HEK293 (cell line): ENCODE data around the gene SUCLA2.

Source experiments
- EGR2 ChIP-seq: fragments of 450-650 bp; formaldehyde crosslinking; IDR thresholded peaks from 2 replicates; pipeline ENCODE4 v1.5.1; 2016; ENCODE audit warnings: low read depth, missing biosample characterization, missing genetic modification characterization
- SCRT1 ChIP-seq: fragments of 450-650 bp; formaldehyde crosslinking; IDR thresholded peaks from 2 replicates; pipeline ENCODE4 v1.5.1; 2016; ENCODE audit warnings: missing biosample characterization, missing genetic modification characterization, borderline replicate concordance
- YY1 ChIP-seq: fragments of 450-650 bp; formaldehyde crosslinking; IDR thresholded peaks from 2 replicates; pipeline ENCODE4 v1.5.1; 2018; ENCODE audit warnings: missing biosample characterization, missing genetic modification characterization
- ZFHX2 ChIP-seq: fragments of 450-650 bp; formaldehyde crosslinking; conservative IDR thresholded peaks from 2 replicates; pipeline ENCODE4 v1.5.1; 2016; ENCODE audit warnings: missing biosample characterization, missing genetic modification characterization
- ZIC2 ChIP-seq: fragments of 450-650 bp; formaldehyde crosslinking; IDR thresholded peaks from 2 replicates; pipeline ENCODE4 v1.5.1; 2016; ENCODE audit warnings: missing biosample characterization, missing genetic modification characterization
- ZNF354C ChIP-seq: fragments of 450-650 bp; formaldehyde crosslinking; IDR thresholded peaks from 2 replicates; pipeline ENCODE4 v1.5.1; 2016; ENCODE audit warnings: missing biosample characterization, missing genetic modification characterization, low read depth, borderline replicate concordance
- ZNF629 ChIP-seq: fragments of 450-650 bp; formaldehyde crosslinking; IDR thresholded peaks from 2 replicates; pipeline ENCODE4 v1.5.1; 2017; ENCODE audit warnings: missing biosample characterization, missing genetic modification characterization
- ZNF701 ChIP-seq: fragments of 450-650 bp; formaldehyde crosslinking; IDR thresholded peaks from 2 replicates; pipeline ENCODE4 v1.5.1; 2016; ENCODE audit warnings: missing biosample characterization, missing genetic modification characterization
- ZNF768 ChIP-seq: fragments of 450-650 bp; formaldehyde crosslinking; IDR thresholded peaks from 2 replicates; pipeline ENCODE4 v1.5.1; 2018; ENCODE audit warnings: missing biosample characterization, mild to moderate bottlenecking, missing genetic modification characterization
- TF ChIP-seq, protein P1 (sequence below): fragments of 450-650 bp; formaldehyde crosslinking; IDR thresholded peaks from 2 replicates; pipeline ENCODE4 v1.5.1; 2016; ENCODE audit warnings: missing biosample characterization, missing genetic modification characterization

DNA sequence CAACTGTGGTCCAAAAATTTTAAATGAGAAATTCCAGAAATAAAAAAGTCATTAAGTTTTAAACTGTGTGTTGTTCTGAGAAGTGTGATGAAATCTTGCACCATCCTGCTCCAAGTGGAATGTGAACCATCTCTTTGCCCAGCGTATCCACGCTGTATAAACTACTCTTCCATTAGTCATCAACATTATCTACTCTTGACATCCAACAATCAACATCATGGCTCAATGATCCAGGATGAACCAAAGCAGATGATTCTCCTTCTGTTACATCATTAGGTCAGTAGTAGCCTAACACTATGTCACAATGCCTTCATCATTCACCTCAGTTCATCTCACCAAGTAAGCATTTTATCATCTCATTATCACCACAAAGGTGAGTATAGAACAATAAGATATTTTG is 55.3 kb downstream of the SUCLA2 start:
- TF ChIP-seq ZIC2 (tag by site-specific recombination) (no peak), ZNF629 (tag by site-specific recombination) (no peak), ZNF701 (tag by site-specific recombination) (no peak), YY1 (tag by site-specific recombination) (no peak), EGR2 (tag by site-specific recombination) (no peak), SCRT1 (tag by site-specific recombination) (no peak), ZFHX2 (tag by site-specific recombination) (no peak), ZNF354C (tag by site-specific recombination) (no peak), ZNF768 (tag by site-specific recombination) (no peak)
- TF ChIP-seq, protein P1, sequence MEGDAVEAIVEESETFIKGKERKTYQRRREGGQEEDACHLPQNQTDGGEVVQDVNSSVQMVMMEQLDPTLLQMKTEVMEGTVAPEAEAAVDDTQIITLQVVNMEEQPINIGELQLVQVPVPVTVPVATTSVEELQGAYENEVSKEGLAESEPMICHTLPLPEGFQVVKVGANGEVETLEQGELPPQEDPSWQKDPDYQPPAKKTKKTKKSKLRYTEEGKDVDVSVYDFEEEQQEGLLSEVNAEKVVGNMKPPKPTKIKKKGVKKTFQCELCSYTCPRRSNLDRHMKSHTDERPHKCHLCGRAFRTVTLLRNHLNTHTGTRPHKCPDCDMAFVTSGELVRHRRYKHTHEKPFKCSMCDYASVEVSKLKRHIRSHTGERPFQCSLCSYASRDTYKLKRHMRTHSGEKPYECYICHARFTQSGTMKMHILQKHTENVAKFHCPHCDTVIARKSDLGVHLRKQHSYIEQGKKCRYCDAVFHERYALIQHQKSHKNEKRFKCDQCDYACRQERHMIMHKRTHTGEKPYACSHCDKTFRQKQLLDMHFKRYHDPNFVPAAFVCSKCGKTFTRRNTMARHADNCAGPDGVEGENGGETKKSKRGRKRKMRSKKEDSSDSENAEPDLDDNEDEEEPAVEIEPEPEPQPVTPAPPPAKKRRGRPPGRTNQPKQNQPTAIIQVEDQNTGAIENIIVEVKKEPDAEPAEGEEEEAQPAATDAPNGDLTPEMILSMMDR (tag by site-specific recombination): no peak
